Karpas-422 (cell line): ENCODE measurements around the gene CCDC97. TPM values are rescaled to one million over a fixed set of nuclear protein-coding genes. Genes with fewer than 3 reads are reported as not detected.

ENCODE experiments used
- DNase-seq: peaks from one replicate; pipeline ENCODE4 v3.0.0-alpha.2; 2015
- H2AFZ ChIP-seq: fragments of 200-600 bp; sonication (generic); 2 replicates; pipeline ENCODE4 v1.6.1; 2014; ENCODE audit warnings: antibody characterized with exemption, low read length, mixed read lengths
- H3K27ac ChIP-seq: fragments of 200-600 bp; sonication (generic); 2 replicates; pipeline ENCODE4 v1.5.1; 2014; ENCODE audit warnings: mild to moderate bottlenecking, low read length, moderate library complexity
- H3K27me3 ChIP-seq: fragments of 200-600 bp; sonication (generic); 2 replicates; pipeline ENCODE4 v1.6.1; 2014; ENCODE audit warnings: low read length, mixed read lengths
- H3K36me3 ChIP-seq: fragments of 200-600 bp; sonication (generic); 2 replicates; pipeline ENCODE4 v1.6.1; 2014; ENCODE audit warnings: low read length, mixed read lengths; ENCODE audit not compliant: insufficient read depth
- H3K4me1 ChIP-seq: fragments of 200-600 bp; sonication (generic); 2 replicates; pipeline ENCODE4 v1.6.1; 2014; ENCODE audit warnings: mild to moderate bottlenecking, low read length, mixed read lengths
- H3K4me2 ChIP-seq: fragments of 200-600 bp; sonication (generic); 2 replicates; pipeline ENCODE4 v1.6.1; 2014; ENCODE audit warnings: low read length, low read depth, mild to moderate bottlenecking; ENCODE audit not compliant: poor library complexity, severe bottlenecking
- H3K4me3 ChIP-seq: fragments of 200-600 bp; sonication (generic); 2 replicates; pipeline ENCODE4 v1.5.1; 2014; ENCODE audit warnings: mild to moderate bottlenecking, antibody characterized with exemption, low read length, mixed read lengths
- H3K79me2 ChIP-seq: fragments of 200-600 bp; sonication (generic); 2 replicates; pipeline ENCODE4 v1.6.1; 2014; ENCODE audit warnings: mild to moderate bottlenecking, low read length, mixed read lengths
- H3K9ac ChIP-seq: fragments of 200-600 bp; sonication (generic); 2 replicates; pipeline ENCODE4 v1.6.0; 2014; ENCODE audit warnings: low read length
- H3K9me2 ChIP-seq: fragments of 200-600 bp; sonication (generic), shearing (Covaris generic); replicated peaks from 2 replicates; pipeline ENCODE4 v1.6.0; 2014; ENCODE audit warnings: mild to moderate bottlenecking, low read length, moderate library complexity; ENCODE audit not compliant: insufficient read depth
- H3K9me3 ChIP-seq: fragments of 300-700, 200-600 bp; sonication (generic); 2 replicates; pipeline ENCODE4 v1.6.1; 2014; ENCODE audit warnings: low read length, mixed read lengths
- H4K20me1 ChIP-seq: fragments of 200-600 bp; sonication (generic); 2 replicates; pipeline ENCODE4 v1.6.1; 2014; ENCODE audit warnings: mild to moderate bottlenecking, antibody characterized with exemption, low read length, low read depth; ENCODE audit not compliant: insufficient read depth
- total RNA-seq: library from RNA; depleted of rRNA; stranded (reverse); fragments of >200 nt; shearing (Covaris generic); gene quantifications from 2 replicates; pipeline ENCODE4 v1.2.3, GENCODE V29; 2014; ENCODE audit warnings: low replicate concordance; rRNA removed

CCDC97 gene
- 15.5 and 17.3 TPM in 2 replicates for total RNA-seq

DNA sequence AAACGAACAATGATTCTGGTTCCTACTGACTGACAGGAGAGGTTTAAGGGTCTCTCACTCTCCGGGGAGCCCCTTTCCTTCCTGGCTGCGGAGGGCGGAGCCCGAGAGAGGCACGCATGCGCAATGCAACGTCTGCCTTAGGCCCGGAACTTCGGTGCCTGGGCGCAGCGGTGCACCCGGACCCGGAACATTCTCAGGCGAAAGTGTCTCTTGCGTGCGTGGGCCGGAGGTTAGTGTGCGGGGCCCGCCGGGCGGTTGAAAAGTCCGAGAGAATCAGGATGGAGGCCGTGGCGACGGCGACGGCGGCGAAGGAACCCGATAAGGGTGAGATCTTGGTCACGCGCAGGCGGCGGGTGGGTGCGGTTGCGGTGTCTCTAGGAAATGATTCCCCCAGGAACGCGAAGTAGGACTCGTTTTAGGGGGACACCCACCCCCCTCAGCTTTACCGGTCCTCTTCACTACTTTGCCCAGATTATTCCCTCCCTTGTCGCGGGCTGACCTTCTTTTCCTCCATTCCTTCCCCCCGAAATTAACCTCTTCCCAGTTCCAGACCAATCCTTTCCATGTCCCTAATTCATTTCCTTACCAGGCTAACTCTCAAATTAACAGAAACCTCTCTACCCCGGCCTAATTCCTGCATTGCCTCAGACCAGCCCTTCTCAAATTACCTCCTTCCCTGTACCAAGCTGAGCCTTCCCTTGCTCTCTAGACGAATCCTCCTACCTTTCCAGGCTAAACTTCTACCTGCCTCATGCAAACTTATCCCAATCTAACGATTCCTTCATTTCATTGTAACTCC is at the start of gene CCDC97:
Gene CCDC97, plus strand, starts transcription at position 140 of the 799 bp plus-strand sequence. Its CDS starts 139 bp downstream, at position 279.
- Histone ChIP-seq H3K79me2 (peaks cover 42% of the 10 kb centered on the region), H3K4me1 (peaks cover 33% of the 10 kb centered on the region), H3K27me3 (no peaks in the 10 kb centered on the region), H2AFZ (peak within 1 kb of the TSS; percentile 96; the same call in 1 of the 2 replicates), H3K4me3 (peak within 1 kb of the TSS; percentile 87), H3K27ac (peak within 1 kb of the TSS; percentile 77), H3K9me2 (no peaks in the 10 kb centered on the region), H4K20me1 (no peaks in the 10 kb centered on the region), H3K36me3 (peaks cover 21% of the 10 kb centered on the region; the same call in 1 of the 2 replicates), H3K9me3 (no peaks in the 10 kb centered on the region), H3K9ac (peak within 1 kb of the TSS; percentile 87), H3K4me2 (peak within 1 kb of the TSS; percentile 98)
- peak; percentile 95 for DNase-seq

DNA sequence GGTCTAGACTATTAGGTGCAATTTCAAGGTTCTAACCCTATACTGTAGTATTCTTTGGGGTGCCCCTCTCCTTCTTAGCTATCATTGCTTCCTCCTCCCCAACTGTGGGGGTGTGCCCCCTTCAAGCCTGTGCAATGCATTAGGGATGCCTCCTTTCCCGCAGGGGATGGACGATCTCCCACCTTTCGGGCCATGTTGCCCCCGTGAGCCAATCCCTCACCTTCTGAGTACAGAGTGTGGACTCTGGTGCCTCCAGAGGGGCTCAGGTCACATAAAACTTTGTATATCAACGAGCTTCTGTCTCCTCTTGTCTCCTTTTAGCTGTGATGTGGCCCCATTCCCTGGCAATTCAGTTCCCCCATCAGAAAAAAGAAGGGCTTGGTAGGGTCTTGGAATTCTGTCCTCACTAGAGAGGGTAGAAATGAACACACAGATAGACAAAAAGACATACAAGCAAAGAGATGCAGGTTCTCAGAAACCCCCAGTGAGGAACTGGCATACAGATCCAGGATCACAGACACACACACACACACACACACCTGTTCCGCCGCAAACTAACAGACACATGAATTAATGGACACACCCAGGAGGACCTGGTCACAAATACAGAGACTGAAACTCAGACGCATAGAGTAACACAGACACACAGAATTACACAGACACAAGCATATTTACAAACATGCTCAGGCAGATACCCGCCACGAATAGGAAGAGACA is 48.3 kb upstream of the CCDC97 start:
- no peak for DNase-seq
- no peaks in the 10 kb centered on the region for H3K27me3 ChIP-seq
- peaks cover 25% of the 10 kb centered on the region for H3K79me2 ChIP-seq
- 0 out of 2 replicates have a peak, but pooled peaks cover under 1% of the 10 kb centered on the region for H3K36me3 ChIP-seq
- peak overlapping the region; percentile 99 for H3K4me2 ChIP-seq
- H3K4me3 ChIP-seq: peak overlapping the region; percentile 100; the same call in 1 of the 2 replicates
- H3K27ac ChIP-seq: no peak overlapping the region
- H3K9ac ChIP-seq: 0 out of 2 replicates have a peak overlapping the region, but pooled peaks have one; percentile 98
- H3K9me3 ChIP-seq: no peaks in the 10 kb centered on the region
- H4K20me1 ChIP-seq: no peaks in the 10 kb centered on the region; the same call in 1 of the 2 replicates
- H3K9me2 ChIP-seq: no peaks in the 10 kb centered on the region
- H2AFZ ChIP-seq: peak overlapping the region; percentile 54; the same call in 1 of the 2 replicates
- H3K4me1 ChIP-seq: peaks cover 21% of the 10 kb centered on the region

DNA sequence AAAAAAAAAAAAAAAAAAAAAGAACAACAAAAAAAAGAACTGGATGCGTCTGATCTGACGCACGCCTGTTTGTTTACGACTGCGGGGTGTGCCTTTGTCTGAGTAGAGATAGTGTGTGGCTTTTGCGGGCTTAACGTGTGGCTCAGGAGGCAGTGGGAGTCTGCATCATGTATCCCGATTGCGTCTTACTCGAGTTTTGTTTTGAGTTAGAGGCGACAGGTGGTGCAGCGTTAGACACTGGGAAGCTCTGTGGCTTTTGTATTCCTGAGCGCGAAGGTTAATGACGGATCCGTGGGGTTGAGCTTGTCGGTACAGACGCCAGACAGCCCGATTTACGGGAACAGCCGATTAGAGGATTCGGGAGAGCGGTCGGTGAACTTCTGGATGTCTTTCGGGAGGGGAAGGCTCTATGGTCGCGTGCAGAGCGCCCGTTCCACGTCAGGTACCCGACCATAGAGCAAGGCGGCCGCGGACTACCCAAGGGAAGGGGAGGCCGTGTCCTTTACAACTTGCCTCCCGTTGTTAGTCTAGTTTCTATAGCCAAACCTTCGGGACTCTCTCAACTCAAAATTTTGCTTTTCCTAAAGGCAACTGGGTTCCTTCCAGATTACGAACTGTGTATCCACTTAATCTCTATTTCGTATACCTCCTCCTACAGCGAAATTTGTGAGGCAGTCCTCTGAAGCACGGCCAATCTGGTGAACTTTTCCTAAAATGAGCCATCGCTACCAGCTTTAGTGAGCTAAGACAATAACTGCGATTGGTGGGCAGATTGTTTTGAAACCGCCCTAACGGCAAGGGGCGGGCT is 46.7 kb upstream of the CCDC97 start:
- H3K27me3 ChIP-seq: no peaks in the 10 kb centered on the region
- H4K20me1 ChIP-seq: peaks cover 13% of the 10 kb centered on the region; the same call in 1 of the 2 replicates
- peak overlapping the region; percentile 87 for H3K27ac ChIP-seq
- peak overlapping the region; percentile 97 for H2AFZ ChIP-seq
- no peaks in the 10 kb centered on the region for H3K9me3 ChIP-seq
- H3K4me3 ChIP-seq: peak overlapping the region; percentile 100
- DNase-seq: no peak
- peaks cover 15% of the 10 kb centered on the region for H3K36me3 ChIP-seq
- no peaks in the 10 kb centered on the region for H3K9me2 ChIP-seq
- peak overlapping the region; percentile 98 for H3K9ac ChIP-seq
- H3K4me1 ChIP-seq: peaks cover 28% of the 10 kb centered on the region
- peaks cover 41% of the 10 kb centered on the region for H3K79me2 ChIP-seq
- H3K4me2 ChIP-seq: peak overlapping the region; percentile 99

DNA sequence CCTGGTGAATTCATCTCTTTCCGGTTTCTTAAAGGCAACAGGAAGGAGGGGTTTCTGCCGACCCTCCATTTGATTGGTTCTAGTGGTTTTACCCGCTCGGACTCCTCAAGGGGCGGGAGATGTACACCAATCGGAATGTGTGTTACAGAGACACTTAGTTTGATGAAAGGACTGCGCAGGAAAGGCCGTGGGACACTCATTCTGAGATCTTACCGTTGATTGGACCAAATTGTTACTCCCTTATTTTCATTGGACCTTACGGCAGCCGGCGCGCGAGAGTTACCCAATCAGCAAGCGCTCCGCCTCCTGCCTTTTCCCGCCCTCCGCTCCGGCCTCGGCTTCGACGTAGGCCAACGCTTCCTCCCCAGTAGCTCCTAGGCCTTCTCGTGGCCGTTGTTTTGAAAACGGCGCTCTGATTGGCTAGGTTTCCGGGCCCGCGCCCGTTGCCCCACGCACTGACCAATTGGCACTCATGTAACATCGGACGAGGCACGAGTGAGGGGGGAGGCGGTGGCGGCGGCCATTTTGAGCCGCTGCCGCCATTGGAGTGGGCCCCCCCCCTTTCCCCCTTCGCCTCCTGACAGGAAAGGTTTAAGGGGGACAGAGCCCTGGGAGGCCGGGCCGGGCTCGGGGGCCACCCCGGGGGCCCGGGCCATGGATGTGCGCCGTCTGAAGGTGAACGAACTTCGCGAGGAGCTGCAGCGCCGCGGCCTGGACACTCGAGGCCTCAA is 46.0 kb upstream of the CCDC97 start, which contains the start of gene HNRNPUL1:
Gene HNRNPUL1, plus strand, starts transcription at position 523 of the 731 bp plus-strand sequence. Its CDS starts 132 bp downstream, at position 655.
- peak within 1 kb of the TSS; percentile 97 for H2AFZ ChIP-seq
- peak within 1 kb of the TSS; percentile 100 for H3K9ac ChIP-seq
- no peaks in the 10 kb centered on the region for H3K27me3 ChIP-seq
- DNase-seq: peak; percentile 100
- no peaks in the 10 kb centered on the region for H3K9me2 ChIP-seq
- peak within 1 kb of the TSS; percentile 100 for H3K4me3 ChIP-seq
- peak within 1 kb of the TSS; percentile 99 for H3K4me2 ChIP-seq
- H3K27ac ChIP-seq: peak within 1 kb of the TSS; percentile 92
- peaks cover 13% of the 10 kb centered on the region; the same call in 1 of the 2 replicates for H4K20me1 ChIP-seq
- peaks cover 46% of the 10 kb centered on the region for H3K79me2 ChIP-seq
- H3K4me1 ChIP-seq: peaks cover 28% of the 10 kb centered on the region
- no peaks in the 10 kb centered on the region for H3K9me3 ChIP-seq
- peaks cover 16% of the 10 kb centered on the region for H3K36me3 ChIP-seq

DNA sequence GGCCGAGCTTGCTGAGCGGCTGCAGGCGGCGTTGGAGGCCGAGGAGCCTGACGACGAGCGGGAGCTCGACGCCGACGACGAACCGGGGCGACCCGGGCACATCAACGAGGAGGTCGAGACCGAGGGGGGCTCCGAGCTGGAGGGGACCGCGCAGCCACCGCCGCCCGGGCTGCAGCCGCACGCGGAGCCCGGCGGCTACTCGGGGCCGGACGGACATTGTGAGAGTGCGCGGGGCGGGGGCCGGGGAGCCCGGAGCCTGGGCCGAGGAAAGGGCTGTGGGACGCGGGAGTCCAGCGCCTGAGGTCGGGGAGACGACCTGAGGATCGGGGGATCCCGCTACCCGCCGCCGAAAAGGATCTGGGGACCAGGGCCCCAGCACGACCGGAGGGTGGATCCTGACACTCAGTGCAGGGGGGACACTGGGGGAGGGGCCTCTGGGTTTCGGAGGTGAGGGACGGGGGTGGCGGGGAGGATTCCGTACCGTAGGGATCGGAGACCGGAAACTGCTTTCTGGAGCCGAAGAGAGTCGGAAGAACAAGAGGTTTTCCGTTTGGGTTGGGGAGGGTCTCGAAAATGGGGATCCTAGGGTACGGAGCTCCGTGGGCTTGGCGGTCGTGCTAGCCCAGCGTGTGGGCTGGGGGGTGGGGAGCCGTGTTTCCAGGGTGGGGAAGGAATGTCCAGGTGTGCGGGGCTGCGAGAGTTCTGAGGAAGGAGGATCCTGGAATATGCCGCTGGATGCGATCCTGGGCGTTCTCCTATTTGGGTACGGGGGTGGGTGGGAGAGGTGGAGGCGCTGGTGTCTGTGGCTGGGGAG is 45.2 kb upstream of the CCDC97 start:
- H3K9me2 ChIP-seq: no peaks in the 10 kb centered on the region
- peak; percentile 89 for DNase-seq
- no peak overlapping the region for H2AFZ ChIP-seq
- H3K36me3 ChIP-seq: peaks cover 20% of the 10 kb centered on the region
- peak overlapping the region; percentile 92 for H3K27ac ChIP-seq
- peak overlapping the region; percentile 97 for H3K4me2 ChIP-seq
- no peaks in the 10 kb centered on the region for H3K27me3 ChIP-seq
- no peaks in the 10 kb centered on the region for H3K9me3 ChIP-seq
- peaks cover 53% of the 10 kb centered on the region for H3K79me2 ChIP-seq
- H3K4me3 ChIP-seq: peak overlapping the region; percentile 97
- H3K4me1 ChIP-seq: peaks cover 28% of the 10 kb centered on the region
- H4K20me1 ChIP-seq: peaks cover 13% of the 10 kb centered on the region; the same call in 1 of the 2 replicates
- peak overlapping the region; percentile 100 for H3K9ac ChIP-seq

DNA sequence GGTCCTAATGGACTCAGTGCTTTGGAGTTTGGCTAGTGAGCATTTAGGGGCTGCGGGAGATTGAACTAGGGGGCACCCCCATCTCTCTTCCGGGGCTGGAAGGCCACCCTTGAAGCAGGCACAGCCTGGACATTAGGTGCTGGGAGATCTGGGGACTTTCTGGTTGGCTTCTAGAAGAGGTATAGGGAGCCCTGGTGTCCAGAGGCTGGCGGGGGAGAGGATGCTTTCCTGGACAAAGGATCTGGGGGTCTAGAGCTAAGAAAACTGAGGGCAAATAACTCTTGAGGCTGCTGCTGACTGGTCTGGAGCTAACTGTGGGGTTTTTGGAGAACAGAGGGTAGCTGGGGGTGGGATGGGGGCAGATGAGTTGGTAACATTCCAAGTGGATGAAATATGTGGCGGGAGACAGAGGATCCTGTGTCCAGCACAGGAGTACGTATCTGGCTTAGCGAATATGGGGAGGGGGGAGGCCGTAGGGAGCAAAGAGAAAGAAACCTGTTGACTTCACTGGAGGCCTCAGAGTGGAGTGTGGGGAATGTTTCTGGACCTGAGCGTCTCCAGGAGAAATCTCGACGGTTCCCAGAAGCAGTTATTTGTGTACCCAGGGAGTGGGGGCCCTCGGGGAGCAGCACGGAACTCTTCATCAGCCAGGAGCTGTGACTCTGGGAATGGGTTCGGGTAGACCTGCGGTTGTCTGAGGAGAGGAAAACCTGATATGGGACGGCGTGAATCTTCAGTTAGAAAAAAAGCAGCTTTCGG is 44.4 kb upstream of the CCDC97 start:
- no peak overlapping the region for H2AFZ ChIP-seq
- peak overlapping the region; percentile 97 for H3K4me2 ChIP-seq
- H3K27ac ChIP-seq: peak overlapping the region; percentile 92
- peaks cover 20% of the 10 kb centered on the region for H3K36me3 ChIP-seq
- no peaks in the 10 kb centered on the region for H3K9me3 ChIP-seq
- no peaks in the 10 kb centered on the region for H3K9me2 ChIP-seq
- peaks cover 13% of the 10 kb centered on the region; the same call in 1 of the 2 replicates for H4K20me1 ChIP-seq
- H3K4me1 ChIP-seq: peaks cover 28% of the 10 kb centered on the region
- H3K9ac ChIP-seq: peak overlapping the region; percentile 100
- H3K79me2 ChIP-seq: peaks cover 53% of the 10 kb centered on the region
- H3K27me3 ChIP-seq: no peaks in the 10 kb centered on the region
- peak overlapping the region; percentile 97 for H3K4me3 ChIP-seq
- peak; percentile 47 for DNase-seq
